NB4 (cell line): ENCODE data around the gene TRMT11.

ENCODE experiments used
- DNase-seq: peaks from one replicate; pipeline ENCODE4 v3.0.0; 2010; ENCODE audit warnings: low read depth
- H3K4me3 ChIP-seq: one replicate; pipeline ENCODE4 v1.5.1; 2011; ENCODE audit warnings: mild to moderate bottlenecking, low read depth, low read length, moderate library complexity
- CTCF ChIP-seq: IDR thresholded peaks from one replicate; pipeline ENCODE4 v1.5.1; 2012; ENCODE audit warnings: low read depth, low read length
- MAX ChIP-seq: IDR thresholded peaks from 2 replicates; pipeline ENCODE4 v1.6.1; 2011; ENCODE audit warnings: low read depth, low read length
- MYC ChIP-seq: IDR thresholded peaks from 2 replicates; pipeline ENCODE4 v1.6.1; 2011; ENCODE audit warnings: low read depth, low read length
- POLR2A ChIP-seq: IDR thresholded peaks from 2 replicates; pipeline ENCODE4 v1.6.1; 2011; ENCODE audit warnings: mild to moderate bottlenecking; ENCODE audit not compliant: insufficient read length; ENCODE audit errors: extremely low read depth

The TRMT11 gene

GRCh38 chr6:125953502-125953875 lies 32.9 kb upstream of the TRMT11 start:
- peak; percentile 14 for DNase-seq
- TF ChIP-seq MYC: no peak
- TF ChIP-seq CTCF: no peak
- TF ChIP-seq MAX: no peak
- TF ChIP-seq POLR2A: no peak
- H3K4me3 ChIP-seq: no peak overlapping the region

- no peak for DNase-seq
- TF ChIP-seq MAX (no peak), POLR2A (no peak), MYC (no peak), CTCF (no peak)
- no peak overlapping the region for H3K4me3 ChIP-seq
Observed at GRCh38 chr6:125954735-125955339, 31.5 kb upstream of the TRMT11 start.

GRCh38 chr6:125955973-125956372 lies 30.4 kb upstream of the TRMT11 start:
- TF ChIP-seq CTCF (no peak), MYC (no peak), POLR2A (no peak), MAX (no peak)
- peak overlapping the region; percentile 86 for H3K4me3 ChIP-seq

GRCh38 chr6:125956506-125957390 lies 29.6 kb upstream of the TRMT11 start, which contains the start of gene HINT3:
Gene HINT3, plus strand, starts transcription at chr6:125956770. Its CDS starts 208 bp downstream, at chr6:125956978.
- DNase-seq: peak; percentile 99
- TF ChIP-seq POLR2A (peak; percentile 89), MAX (peak; percentile 45), CTCF (peak; percentile 97), MYC (peak; percentile 90)
- peak within 1 kb of the TSS; percentile 86 for H3K4me3 ChIP-seq

More at GRCh38 chr6:125955973-125956372, 30.4 kb upstream of the TRMT11 start:
- DNase-seq: no peak

GRCh38 chr6:125957391-125957693 lies 29.0 kb upstream of the TRMT11 start:
- H3K4me3 ChIP-seq: peak overlapping the region; percentile 86
- DNase-seq: no peak

More at GRCh38 chr6:125957391-125957693, 29.0 kb upstream of the TRMT11 start:
- TF ChIP-seq MYC (no peak), MAX (no peak), POLR2A (no peak), CTCF (no peak)
